Activated naive CD4-positive, alpha-beta T cell treated with anti-CD3 and anti-CD28 coated beads, Interleukin-2, amount 50 U/mL, for 24 hours (primary cell): Measurements from ENCODE around the gene ZNF157.

Experiments
- H3K27ac Mint-ChIP-seq: one replicate; pipeline ENCODE4 v1.8.0; 2021; ENCODE audit warnings: mild to moderate bottlenecking, mixed read lengths
- H3K27me3 Mint-ChIP-seq: one replicate; pipeline ENCODE4 v1.8.0; 2021; ENCODE audit warnings: mixed read lengths
- H3K36me3 Mint-ChIP-seq: one replicate; pipeline ENCODE4 v1.8.0; 2021; ENCODE audit warnings: mixed read lengths
- H3K4me1 Mint-ChIP-seq: one replicate; pipeline ENCODE4 v1.8.0; 2021; ENCODE audit warnings: mixed read lengths
- H3K4me3 Mint-ChIP-seq: one replicate; pipeline ENCODE4 v1.8.0; 2021; ENCODE audit warnings: mild to moderate bottlenecking, mixed read lengths
- H3K9me3 Mint-ChIP-seq: one replicate; pipeline ENCODE4 v1.8.0; 2021; ENCODE audit warnings: mixed read lengths

Gene ZNF157

DNA sequence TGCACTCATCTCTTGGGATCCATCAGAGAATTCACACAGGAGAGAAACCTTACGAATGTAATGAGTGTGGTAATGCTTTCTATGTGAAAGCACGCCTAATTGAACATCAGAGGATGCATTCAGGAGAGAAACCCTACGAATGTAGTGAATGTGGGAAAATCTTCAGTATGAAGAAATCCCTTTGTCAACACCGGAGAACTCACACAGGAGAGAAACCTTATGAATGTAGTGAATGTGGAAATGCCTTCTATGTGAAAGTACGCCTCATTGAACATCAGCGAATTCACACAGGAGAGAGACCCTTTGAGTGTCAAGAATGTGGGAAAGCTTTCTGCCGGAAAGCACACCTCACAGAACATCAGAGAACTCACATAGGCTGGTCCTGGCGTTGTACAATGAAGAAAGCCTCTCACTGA is 42.8 kb downstream of the ZNF157 start:
- peaks cover 25% of the 10 kb centered on the region for H3K36me3 Mint-ChIP-seq
- H3K9me3 Mint-ChIP-seq, result no peaks in the 10 kb centered on the region
- no peak overlapping the region for H3K27ac Mint-ChIP-seq
- H3K4me1 Mint-ChIP-seq, result no peaks in the 10 kb centered on the region
- H3K27me3 Mint-ChIP-seq, result no peaks in the 10 kb centered on the region
- H3K4me3 Mint-ChIP-seq, result no peak overlapping the region

DNA sequence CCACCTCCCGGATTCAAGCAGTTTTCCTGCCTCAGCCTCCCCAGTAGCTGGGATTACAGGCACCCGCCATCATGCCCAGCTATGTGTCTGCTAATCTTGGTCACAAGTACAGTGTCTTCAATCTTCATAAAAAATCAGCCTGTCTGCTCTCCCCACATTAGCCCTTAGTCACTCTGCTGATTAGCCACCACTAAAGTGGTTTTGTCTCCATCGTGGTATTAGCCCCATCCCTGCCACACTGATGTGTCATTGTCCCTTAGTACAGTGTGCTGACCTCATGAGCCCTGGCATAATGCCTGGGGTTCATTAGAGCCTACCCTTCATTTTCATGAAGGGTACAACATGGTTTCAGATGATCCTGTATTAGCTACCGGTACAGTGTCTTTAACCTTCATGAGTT is 49.9 kb downstream of the ZNF157 start:
- Mint-ChIP-seq H3K27me3 (no peaks in the 10 kb centered on the region), H3K36me3 (peaks cover 13% of the 10 kb centered on the region), H3K4me3 (no peak overlapping the region), H3K9me3 (no peaks in the 10 kb centered on the region), H3K4me1 (no peaks in the 10 kb centered on the region), H3K27ac (no peak overlapping the region)

DNA sequence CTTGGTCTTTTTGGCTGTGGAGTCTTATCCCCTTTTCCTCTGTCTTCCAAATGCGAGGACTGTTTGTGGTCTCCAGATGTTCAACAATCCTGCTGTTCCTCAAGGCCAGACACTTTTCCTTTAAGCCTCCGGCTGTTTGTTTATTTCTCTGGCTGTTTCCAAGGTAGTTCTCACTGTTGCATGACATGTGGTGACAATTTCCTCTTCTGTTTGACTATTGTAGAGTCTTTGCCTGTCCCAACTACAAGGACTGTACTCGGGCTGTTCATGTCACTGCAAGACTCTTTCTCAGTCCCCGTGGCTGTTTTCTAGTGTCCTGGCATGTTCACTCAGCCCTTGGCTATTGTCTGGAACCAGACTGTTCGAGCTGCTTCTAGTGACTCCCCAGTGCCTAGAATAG is 50.6 kb downstream of the ZNF157 start:
- Mint-ChIP-seq H3K4me1 (no peaks in the 10 kb centered on the region), H3K27me3 (no peaks in the 10 kb centered on the region), H3K27ac (no peak overlapping the region), H3K9me3 (no peaks in the 10 kb centered on the region), H3K36me3 (peaks cover 13% of the 10 kb centered on the region), H3K4me3 (no peak overlapping the region)

GRCh38 chrX:47422444-47422843 is 52.1 kb downstream of the ZNF157 start:
- H3K9me3 Mint-ChIP-seq, result no peaks in the 10 kb centered on the region
- H3K4me1 Mint-ChIP-seq, result no peaks in the 10 kb centered on the region
- no peak overlapping the region for H3K4me3 Mint-ChIP-seq
- H3K36me3 Mint-ChIP-seq, result peaks cover 9% of the 10 kb centered on the region
- H3K27me3 Mint-ChIP-seq, result no peaks in the 10 kb centered on the region
- H3K27ac Mint-ChIP-seq, result no peak overlapping the region

- H3K9me3 Mint-ChIP-seq, result no peaks in the 10 kb centered on the region
- no peaks in the 10 kb centered on the region for H3K4me1 Mint-ChIP-seq
- no peak overlapping the region for H3K27ac Mint-ChIP-seq
- no peaks in the 10 kb centered on the region for H3K36me3 Mint-ChIP-seq
- H3K27me3 Mint-ChIP-seq, result no peaks in the 10 kb centered on the region
- no peak overlapping the region for H3K4me3 Mint-ChIP-seq
These were observed 60.5 kb downstream of the ZNF157 start for GRCh38 chrX:47430925-47431324.

- Mint-ChIP-seq H3K9me3 (peaks cover 3% of the 10 kb centered on the region), H3K4me3 (no peak overlapping the region), H3K27me3 (no peaks in the 10 kb centered on the region), H3K36me3 (peaks cover 45% of the 10 kb centered on the region), H3K4me1 (no peaks in the 10 kb centered on the region), H3K27ac (no peak overlapping the region)
These were observed 76.1 kb downstream of the ZNF157 start for GRCh38 chrX:47446431-47446830.

- Mint-ChIP-seq H3K36me3 (peaks cover 48% of the 10 kb centered on the region), H3K9me3 (peaks cover 3% of the 10 kb centered on the region), H3K4me3 (no peak overlapping the region), H3K4me1 (no peaks in the 10 kb centered on the region), H3K27me3 (no peaks in the 10 kb centered on the region), H3K27ac (no peak overlapping the region)
These were observed 76.6 kb downstream of the ZNF157 start for GRCh38 chrX:47446971-47447370.

DNA sequence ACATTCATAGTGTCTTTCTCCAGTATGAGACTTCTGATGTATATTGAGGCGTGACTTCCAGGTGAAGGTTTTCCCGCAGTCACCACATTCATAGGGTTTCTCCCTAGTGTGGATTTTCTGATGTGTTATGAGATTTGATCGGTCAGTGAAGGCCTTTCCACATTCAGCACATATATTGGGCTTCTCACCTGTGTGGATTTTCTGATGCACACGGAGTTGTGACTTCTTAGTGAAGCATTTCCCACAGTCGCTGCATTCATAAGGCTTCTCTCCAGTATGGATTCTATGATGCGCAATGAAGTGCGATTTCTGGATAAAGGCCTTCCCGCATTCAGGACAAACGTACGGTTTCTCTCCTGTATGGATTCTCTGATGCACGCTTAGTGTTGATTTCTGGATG is 77.2 kb downstream of the ZNF157 start:
- H3K4me1 Mint-ChIP-seq, result no peaks in the 10 kb centered on the region
- H3K36me3 Mint-ChIP-seq, result peaks cover 52% of the 10 kb centered on the region
- H3K27ac Mint-ChIP-seq, result no peak overlapping the region
- H3K27me3 Mint-ChIP-seq, result no peaks in the 10 kb centered on the region
- no peak overlapping the region for H3K4me3 Mint-ChIP-seq
- peaks cover 3% of the 10 kb centered on the region for H3K9me3 Mint-ChIP-seq

DNA sequence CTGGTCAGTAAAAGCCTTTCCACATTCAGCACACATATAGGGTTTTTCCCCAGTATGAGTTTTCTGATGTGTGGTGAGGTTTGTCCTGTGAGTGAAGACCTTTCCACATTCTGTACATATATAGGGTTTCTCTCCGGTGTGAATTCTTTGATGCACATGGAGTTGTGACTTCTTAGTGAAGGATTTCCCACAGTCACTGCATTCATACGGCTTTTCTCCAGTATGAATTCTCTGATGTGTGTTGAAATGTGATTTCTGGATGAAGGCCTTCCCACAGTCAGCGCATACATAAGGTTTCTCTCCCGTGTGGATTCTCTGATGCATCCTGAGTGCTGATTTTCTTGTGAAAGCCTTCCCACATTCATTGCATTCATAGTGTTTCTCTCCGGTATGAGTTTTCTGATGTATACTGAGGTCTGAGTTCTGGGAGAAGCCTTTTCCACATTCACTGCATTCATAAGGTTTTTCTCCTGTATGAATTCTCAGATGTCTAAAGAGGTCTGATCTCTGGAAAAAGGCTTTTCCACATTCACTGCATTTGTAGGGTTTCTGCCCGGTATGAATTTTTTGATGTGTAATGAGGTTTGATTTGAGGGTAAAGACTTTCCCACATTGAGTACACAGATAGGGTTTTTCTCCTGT is 77.9 kb downstream of the ZNF157 start:
- H3K4me1 Mint-ChIP-seq, result no peaks in the 10 kb centered on the region
- H3K27ac Mint-ChIP-seq, result no peak overlapping the region
- peaks cover 56% of the 10 kb centered on the region for H3K36me3 Mint-ChIP-seq
- H3K27me3 Mint-ChIP-seq, result no peaks in the 10 kb centered on the region
- H3K4me3 Mint-ChIP-seq, result no peak overlapping the region
- H3K9me3 Mint-ChIP-seq, result peaks cover 3% of the 10 kb centered on the region

- H3K4me3 Mint-ChIP-seq, result no peak overlapping the region
- no peaks in the 10 kb centered on the region for H3K27me3 Mint-ChIP-seq
- peaks cover 3% of the 10 kb centered on the region for H3K9me3 Mint-ChIP-seq
- H3K36me3 Mint-ChIP-seq, result peaks cover 59% of the 10 kb centered on the region
- H3K27ac Mint-ChIP-seq, result no peak overlapping the region
- no peaks in the 10 kb centered on the region for H3K4me1 Mint-ChIP-seq
These were observed 81.7 kb downstream of the ZNF157 start for GRCh38 chrX:47452112-47452511.

- no peaks in the 10 kb centered on the region for H3K27me3 Mint-ChIP-seq
- H3K27ac Mint-ChIP-seq, result no peak overlapping the region
- peaks cover 37% of the 10 kb centered on the region for H3K36me3 Mint-ChIP-seq
- H3K9me3 Mint-ChIP-seq, result no peaks in the 10 kb centered on the region
- H3K4me3 Mint-ChIP-seq, result no peak overlapping the region
- no peaks in the 10 kb centered on the region for H3K4me1 Mint-ChIP-seq
These were observed 85.7 kb downstream of the ZNF157 start for GRCh38 chrX:47456080-47456479.

- Mint-ChIP-seq H3K9me3 (no peaks in the 10 kb centered on the region), H3K4me3 (no peak overlapping the region), H3K27ac (no peak overlapping the region), H3K36me3 (peaks cover 29% of the 10 kb centered on the region), H3K4me1 (no peaks in the 10 kb centered on the region), H3K27me3 (no peaks in the 10 kb centered on the region)
These were observed 88.2 kb downstream of the ZNF157 start for GRCh38 chrX:47458528-47458927.

DNA sequence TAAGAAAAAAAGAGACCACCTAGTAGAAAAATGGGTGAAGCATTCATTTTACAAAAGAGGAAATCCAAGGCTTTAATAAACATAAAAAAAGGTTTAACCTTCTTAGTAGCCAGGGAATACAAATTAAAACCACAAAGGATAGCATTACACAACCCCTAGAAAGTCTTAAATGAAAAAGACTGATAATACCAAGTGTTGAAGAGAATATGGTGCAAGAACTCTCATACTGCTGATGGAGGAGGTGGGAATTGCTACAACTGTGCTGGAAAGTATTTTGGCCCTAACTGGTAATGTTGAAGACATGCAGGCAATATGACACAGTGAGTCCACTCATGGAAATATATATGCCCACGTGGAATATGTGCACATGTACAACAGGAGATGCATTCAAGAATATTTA is 90.2 kb downstream of the ZNF157 start:
- H3K36me3 Mint-ChIP-seq, result peaks cover 25% of the 10 kb centered on the region
- H3K27ac Mint-ChIP-seq, result no peak overlapping the region
- no peak overlapping the region for H3K4me3 Mint-ChIP-seq
- no peaks in the 10 kb centered on the region for H3K27me3 Mint-ChIP-seq
- no peaks in the 10 kb centered on the region for H3K4me1 Mint-ChIP-seq
- no peaks in the 10 kb centered on the region for H3K9me3 Mint-ChIP-seq
